Fibroblast of lung (primary cell): ENCODE data around the gene VMAC. TPM values are rescaled to one million over a fixed set of nuclear protein-coding genes. Genes with fewer than 3 reads are reported as not detected.

Experiments used
- DNase-seq, 2 donors: peaks; one replicate each; pipeline versions ENCODE4 v3.0.0 to v3.0.0-alpha.2; 2010; ENCODE audit warnings: low read depth in 2 of 2
- H2AFZ ChIP-seq: 2 replicates; pipeline ENCODE4 v1.5.1; 2012; ENCODE audit warnings: low read length, control low read depth, inconsistent platforms
- H3K27ac ChIP-seq: 2 replicates; pipeline ENCODE4 v1.5.1; 2011; ENCODE audit warnings: low read length, control low read depth; ENCODE audit not compliant: insufficient read depth
- H3K27me3 ChIP-seq: 2 replicates; pipeline ENCODE4 v1.5.1; 2011; ENCODE audit warnings: mild to moderate bottlenecking, low read length; ENCODE audit not compliant: control insufficient read depth, insufficient read depth
- H3K36me3 ChIP-seq: 2 replicates; pipeline ENCODE4 v1.5.1; 2011; ENCODE audit warnings: low read length; ENCODE audit not compliant: control insufficient read depth, insufficient read depth
- H3K4me1 ChIP-seq: 2 replicates; pipeline ENCODE4 v1.5.1; 2011; ENCODE audit warnings: low read length; ENCODE audit not compliant: control insufficient read depth, insufficient read depth; ENCODE audit errors: extremely low read depth
- H3K4me2 ChIP-seq: 2 replicates; pipeline ENCODE4 v1.5.1; 2011; ENCODE audit warnings: low read length, control low read depth; ENCODE audit not compliant: insufficient read depth; ENCODE audit errors: extremely low read depth
- H3K4me3 ChIP-seq, 4 experiments: fragments of 200-600 bp in 1 of 4; sonication (generic) in 1 of 4; replicated peaks in 1 of 4; 2 replicates each; pipeline ENCODE4 v1.5.1; 2011 to 2016; ENCODE audit warnings: low read length in 4 of 4, low read depth in 3 of 4, mild to moderate bottlenecking in 3 of 4, control low read depth in 2 of 4, inconsistent platforms in 1 of 4, mixed read lengths in 1 of 4; ENCODE audit not compliant: insufficient read depth in 1 of 4; ENCODE audit errors: control extremely low read depth in 1 of 4
- H3K79me2 ChIP-seq: 2 replicates; pipeline ENCODE4 v1.5.1; 2012; ENCODE audit warnings: mild to moderate bottlenecking, low read length, inconsistent platforms; ENCODE audit not compliant: control insufficient read depth, insufficient read depth
- H3K9ac ChIP-seq: 2 replicates; pipeline ENCODE4 v1.5.1; 2011; ENCODE audit warnings: mild to moderate bottlenecking, low read length, control low read depth; ENCODE audit not compliant: insufficient read depth
- H3K9me3 ChIP-seq: 2 replicates; pipeline ENCODE4 v1.5.1; 2012; ENCODE audit warnings: low read depth, low read length; ENCODE audit not compliant: control insufficient read depth, insufficient read depth
- H4K20me1 ChIP-seq: 2 replicates; pipeline ENCODE4 v1.5.1; 2011; ENCODE audit warnings: low read length; ENCODE audit not compliant: control insufficient read depth, insufficient read depth; ENCODE audit errors: extremely low read depth
- EZH2 ChIP-seq: IDR thresholded peaks from 2 replicates; pipeline ENCODE4 v1.5.1; 2012; ENCODE audit warnings: low read length, control low read depth, mild to moderate bottlenecking; ENCODE audit errors: missing control alignments
- polyA plus RNA-seq, 2 donors: library from polyadenylated mRNA; depleted of rRNA in 1 of 2; stranded (reverse) in 1 of 2; unstranded in 1 of 2; fragments of >200 nt; gene quantifications; 2 replicates each; pipeline ENCODE4 v1.2.1, GENCODE V29; 2011 to 2012; ENCODE audit warnings: missing spikeins in 1 of 2
- total RNA-seq: library from RNA; depleted of rRNA; stranded (reverse); fragments of >200 nt; gene quantifications from 2 replicates; pipeline ENCODE4 v1.2.1, GENCODE V29; 2014
- TF ChIP-seq, protein P1 (sequence below), 2 donors: IDR thresholded peaks in 1 of 2; conservative IDR thresholded peaks in 1 of 2; 1 replicate in 1 of 2; 2 replicates in 1 of 2; pipeline ENCODE4 v1.5.1; 2011 to 2012; ENCODE audit warnings: low read length in 2 of 2, control low read depth in 1 of 2, inconsistent platforms in 1 of 2, low read depth in 1 of 2, mild to moderate bottlenecking in 1 of 2

VMAC gene
- total and polyA plus RNA-seq, 2 donors (not counting 1 experiment from before 2014, with no cell fraction given) = 1.7 to 8.3 TPM

DNA sequence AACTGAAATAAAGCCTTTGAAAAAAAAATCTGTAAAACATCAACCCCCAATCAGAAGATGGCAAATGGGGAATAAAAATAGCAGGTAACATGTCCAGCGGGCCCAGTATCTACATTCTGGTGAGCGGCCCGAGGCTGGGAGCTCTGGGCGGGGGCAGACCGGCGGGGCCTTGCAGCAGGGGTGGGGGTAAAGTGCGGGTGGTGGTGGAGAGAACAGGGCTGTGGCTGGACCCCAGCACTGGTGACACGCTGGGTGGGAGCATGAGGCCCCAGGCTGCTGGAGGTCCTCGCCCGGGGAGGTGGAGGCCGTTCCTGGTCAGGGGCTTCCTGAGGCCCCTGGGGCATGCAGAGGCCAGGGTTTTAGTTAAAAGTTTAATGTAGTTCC, 11.1 kb downstream of the VMAC start:
- H3K79me2 ChIP-seq = no peaks in the 10 kb centered on the region
- no peak overlapping the region for H3K27ac ChIP-seq
- H3K36me3 ChIP-seq = peaks cover 20% of the 10 kb centered on the region
- peaks cover 5% of the 10 kb centered on the region for H3K4me1 ChIP-seq
- no peak overlapping the region for H3K4me2 ChIP-seq
- no peaks in the 10 kb centered on the region for H4K20me1 ChIP-seq
- no peaks in the 10 kb centered on the region for H3K27me3 ChIP-seq
- H3K9ac ChIP-seq = no peak overlapping the region
- no peak for DNase-seq
- no peak overlapping the region for H2AFZ ChIP-seq
- TF ChIP-seq, protein P1, sequence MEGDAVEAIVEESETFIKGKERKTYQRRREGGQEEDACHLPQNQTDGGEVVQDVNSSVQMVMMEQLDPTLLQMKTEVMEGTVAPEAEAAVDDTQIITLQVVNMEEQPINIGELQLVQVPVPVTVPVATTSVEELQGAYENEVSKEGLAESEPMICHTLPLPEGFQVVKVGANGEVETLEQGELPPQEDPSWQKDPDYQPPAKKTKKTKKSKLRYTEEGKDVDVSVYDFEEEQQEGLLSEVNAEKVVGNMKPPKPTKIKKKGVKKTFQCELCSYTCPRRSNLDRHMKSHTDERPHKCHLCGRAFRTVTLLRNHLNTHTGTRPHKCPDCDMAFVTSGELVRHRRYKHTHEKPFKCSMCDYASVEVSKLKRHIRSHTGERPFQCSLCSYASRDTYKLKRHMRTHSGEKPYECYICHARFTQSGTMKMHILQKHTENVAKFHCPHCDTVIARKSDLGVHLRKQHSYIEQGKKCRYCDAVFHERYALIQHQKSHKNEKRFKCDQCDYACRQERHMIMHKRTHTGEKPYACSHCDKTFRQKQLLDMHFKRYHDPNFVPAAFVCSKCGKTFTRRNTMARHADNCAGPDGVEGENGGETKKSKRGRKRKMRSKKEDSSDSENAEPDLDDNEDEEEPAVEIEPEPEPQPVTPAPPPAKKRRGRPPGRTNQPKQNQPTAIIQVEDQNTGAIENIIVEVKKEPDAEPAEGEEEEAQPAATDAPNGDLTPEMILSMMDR (conservative IDR thresholded peaks at IDR 0.05 in 1 of 2, IDR thresholded peaks at IDR 0.05 in 1 of 2; ENCODE audit: low read depth in 1 of 2, low read length in 2 of 2) = no peak
- TF ChIP-seq EZH2 = no peak
- H3K4me3 ChIP-seq = no peak overlapping the region
- H3K9me3 ChIP-seq = no peaks in the 10 kb centered on the region

DNA sequence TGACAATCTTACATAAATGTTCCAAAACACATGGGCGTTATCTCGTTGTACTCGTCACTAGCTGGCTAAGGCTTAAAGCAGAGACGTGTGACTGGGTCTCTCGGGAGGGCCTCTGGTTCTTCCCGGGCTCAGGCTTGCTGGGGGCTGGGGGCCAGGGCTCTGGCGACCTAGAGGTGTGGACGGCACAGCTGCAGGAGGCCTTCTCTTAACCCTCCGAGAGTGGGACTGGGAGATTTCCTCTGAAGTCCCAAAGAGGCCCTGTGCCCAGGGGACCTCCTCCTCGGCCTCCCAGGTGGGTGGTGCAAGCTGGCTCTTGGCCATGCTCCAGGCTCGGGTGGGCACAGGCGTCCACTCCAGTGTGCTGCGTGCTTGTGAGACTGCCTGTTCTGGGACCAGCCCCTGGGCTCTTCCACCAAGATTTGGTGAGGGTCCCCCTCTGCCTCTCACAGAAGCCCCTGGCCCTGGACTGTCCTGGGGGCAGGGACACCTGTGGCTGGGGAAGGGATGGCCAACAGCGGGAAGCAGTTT, 11.6 kb downstream of the VMAC start:
- Histone ChIP-seq H3K4me1 (peaks cover 5% of the 10 kb centered on the region), H3K4me3 (no peak overlapping the region), H3K27ac (no peak overlapping the region), H3K79me2 (no peaks in the 10 kb centered on the region), H2AFZ (no peak overlapping the region), H3K4me2 (no peak overlapping the region), H3K27me3 (no peaks in the 10 kb centered on the region), H3K36me3 (peaks cover 23% of the 10 kb centered on the region), H3K9me3 (no peaks in the 10 kb centered on the region), H4K20me1 (no peaks in the 10 kb centered on the region), H3K9ac (no peak overlapping the region)
- DNase-seq = no peak
- no peak for TF ChIP-seq EZH2

DNA sequence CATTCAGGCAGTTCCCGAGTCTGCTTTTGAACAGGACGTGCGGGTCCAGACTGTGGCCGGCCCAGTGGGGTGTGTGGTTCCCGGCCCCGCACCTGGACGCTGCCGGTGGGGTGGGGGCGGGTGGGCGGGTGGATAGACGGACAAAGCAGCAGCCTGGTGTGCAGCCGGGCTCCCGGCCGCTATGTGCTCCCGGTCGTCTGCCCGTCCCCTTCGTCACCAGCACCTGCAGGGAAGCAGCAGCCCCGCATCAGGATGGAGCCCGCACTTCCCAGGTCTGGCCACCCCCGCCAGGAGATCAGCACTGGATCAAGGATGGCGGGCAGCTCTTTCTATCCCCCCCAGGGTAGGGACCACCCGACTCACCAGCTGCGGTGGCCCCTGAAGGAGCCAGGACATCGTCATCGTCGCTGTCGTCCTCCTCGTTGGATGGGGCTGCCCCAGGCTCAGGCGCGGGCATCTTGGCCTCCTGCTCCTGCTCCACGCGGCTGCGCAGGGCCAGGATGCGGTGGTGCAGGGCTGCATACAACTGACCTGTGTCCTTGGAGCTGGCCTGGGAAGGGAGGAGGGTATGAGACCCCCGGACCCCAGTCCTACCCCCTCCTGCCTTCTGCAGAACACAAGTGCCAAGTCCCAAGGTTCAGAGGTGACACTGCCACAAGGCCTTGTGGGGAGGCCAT, 12.9 kb downstream of the VMAC start:
- Histone ChIP-seq H4K20me1 (no peaks in the 10 kb centered on the region), H3K4me3 (no peak overlapping the region), H3K9me3 (no peaks in the 10 kb centered on the region), H3K36me3 (peaks cover 28% of the 10 kb centered on the region), H3K27me3 (no peaks in the 10 kb centered on the region), H3K9ac (no peak overlapping the region), H3K4me1 (peaks cover 5% of the 10 kb centered on the region), H3K79me2 (no peaks in the 10 kb centered on the region), H3K4me2 (no peak overlapping the region), H3K27ac (no peak overlapping the region), H2AFZ (no peak overlapping the region)
- TF ChIP-seq EZH2 = no peak
- DNase-seq = no peak

DNA sequence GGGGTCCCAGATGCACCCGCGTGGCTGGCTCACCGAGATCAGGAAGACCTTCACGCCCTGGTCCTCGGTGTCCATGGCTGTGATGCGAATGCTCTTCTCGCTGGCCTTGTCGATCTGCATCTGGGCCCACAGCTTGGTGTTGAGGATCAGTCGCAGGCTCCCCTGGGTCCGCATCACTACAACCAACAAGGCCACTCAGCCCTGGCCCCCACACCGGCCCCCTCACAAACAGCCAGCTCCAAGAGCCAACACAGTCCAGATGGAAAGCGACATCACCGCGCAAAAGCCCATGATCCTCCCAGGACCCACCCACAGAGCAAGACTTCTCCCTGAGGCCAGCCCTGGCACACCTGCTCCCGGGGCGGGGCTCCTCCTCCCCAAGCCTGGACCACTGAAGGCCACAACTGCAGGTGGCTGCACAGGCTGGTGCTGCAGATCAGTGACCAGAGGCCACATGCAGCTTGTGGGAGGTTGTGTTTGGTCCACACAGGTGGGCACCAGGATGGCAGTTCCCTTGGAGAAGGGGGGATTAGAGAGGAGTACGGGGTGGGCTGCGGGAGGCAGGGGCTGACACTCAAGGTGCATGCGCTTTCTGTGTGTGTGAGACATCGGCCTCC, 13.9 kb downstream of the VMAC start:
- Histone ChIP-seq H3K4me1 (peaks cover 5% of the 10 kb centered on the region), H3K79me2 (no peaks in the 10 kb centered on the region), H3K9me3 (no peaks in the 10 kb centered on the region), H4K20me1 (no peaks in the 10 kb centered on the region), H3K27me3 (no peaks in the 10 kb centered on the region), H3K4me3 (no peak overlapping the region), H3K27ac (no peak overlapping the region), H3K4me2 (no peak overlapping the region), H2AFZ (no peak overlapping the region), H3K9ac (no peak overlapping the region), H3K36me3 (peaks cover 34% of the 10 kb centered on the region)
- TF ChIP-seq, protein P1 (conservative IDR thresholded peaks at IDR 0.05 in 1 of 2, IDR thresholded peaks at IDR 0.05 in 1 of 2; ENCODE audit: low read depth in 1 of 2, low read length in 2 of 2) = no peak
- TF ChIP-seq EZH2 = no peak
- no peak for DNase-seq
